GM19372 (cell line): ENCODE measurements around the gene XCL2.
A peak's percentile ranks its signal among the peaks of the same experiment; 100 is the strongest.
"Not testable (repeated sequence)": the region's sequence is repeated elsewhere in the genome, so short reads cannot be mapped to it uniquely, and the experiment has no call there.

Source experiments
- ATAC-seq: cut with Tn5 transposase; IDR thresholded peaks from one replicate; pipeline ENCODE4 v1.9.1; 2021; ENCODE audit warnings: mild to moderate bottlenecking, low read depth, moderate library complexity; ENCODE audit not compliant: unreplicated experiment

The XCL2 gene

GRCh38 chr1:168561989-168562388 is 18.2 kb upstream of the XCL2 start:
- no peak for ATAC-seq

- ATAC-seq: no peak
Measured at GRCh38 chr1:168560370-168560769, 16.6 kb upstream of the XCL2 start.

- no peak for ATAC-seq
Measured at GRCh38 chr1:168556647-168557046, 12.8 kb upstream of the XCL2 start.

- no peak for ATAC-seq
Measured at GRCh38 chr1:168555508-168556046, 11.8 kb upstream of the XCL2 start.

GRCh38 chr1:168554603-168555483 is 11.0 kb upstream of the XCL2 start:
- ATAC-seq: no peak

- ATAC-seq: no peak
Measured at GRCh38 chr1:168553680-168554553, 10.1 kb upstream of the XCL2 start.

- no peak for ATAC-seq
Measured at GRCh38 chr1:168552961-168553360, 9.2 kb upstream of the XCL2 start.

GRCh38 chr1:168551688-168552087 is 7.9 kb upstream of the XCL2 start:
- no peak for ATAC-seq

- no peak for ATAC-seq
Measured at GRCh38 chr1:168550971-168551370, 7.2 kb upstream of the XCL2 start.

- ATAC-seq: not testable (repeated sequence)
Measured at GRCh38 chr1:168546553-168546895, 2.7 kb upstream of the XCL2 start.

- ATAC-seq: not testable (repeated sequence)
Measured at GRCh38 chr1:168545678-168546552, 2.1 kb upstream of the XCL2 start.

GRCh38 chr1:168542978-168543377 is 819 bp downstream of the XCL2 start:
- not testable (repeated sequence) for ATAC-seq

- ATAC-seq: not testable (repeated sequence)
Measured at GRCh38 chr1:168540798-168541197, 3.0 kb downstream of the XCL2 start.

- no peak for ATAC-seq
Measured at GRCh38 chr1:168535536-168535935, 8.3 kb downstream of the XCL2 start.

GRCh38 chr1:168531615-168532345 is 12.0 kb downstream of the XCL2 start:
- no peak for ATAC-seq

- no peak for ATAC-seq
Measured at GRCh38 chr1:168529518-168529917, 14.3 kb downstream of the XCL2 start.

- ATAC-seq: no peak
Measured at GRCh38 chr1:168521401-168522000, 22.3 kb downstream of the XCL2 start.

GRCh38 chr1:168520832-168521231 is 23.0 kb downstream of the XCL2 start:
- ATAC-seq: peak; percentile 14

GRCh38 chr1:168520052-168520751 is 23.6 kb downstream of the XCL2 start:
- peak; percentile 71 for ATAC-seq
